ENCODE results near the gene CCDC3.

Gene CCDC3

DNA sequence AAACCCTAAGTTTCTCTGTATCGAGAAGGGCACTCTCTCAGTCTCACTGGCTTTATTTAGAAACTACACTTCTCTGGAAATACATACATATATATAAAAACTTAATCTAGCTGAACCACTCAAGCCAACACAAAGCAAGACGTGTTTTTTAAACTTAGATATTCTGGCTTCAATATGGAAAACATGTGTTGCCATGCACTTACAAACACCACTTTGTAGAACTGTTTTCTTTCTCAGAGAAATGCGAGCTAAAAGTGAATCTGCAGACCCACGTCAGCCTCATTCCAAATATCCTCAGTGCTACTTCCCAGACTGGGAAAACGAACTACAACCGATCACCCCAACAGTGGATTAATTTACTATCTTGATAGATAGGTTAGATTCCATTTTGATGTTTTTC, 1.7 kb downstream of the CCDC3 start:
- DNase-seq = no peak

DNA sequence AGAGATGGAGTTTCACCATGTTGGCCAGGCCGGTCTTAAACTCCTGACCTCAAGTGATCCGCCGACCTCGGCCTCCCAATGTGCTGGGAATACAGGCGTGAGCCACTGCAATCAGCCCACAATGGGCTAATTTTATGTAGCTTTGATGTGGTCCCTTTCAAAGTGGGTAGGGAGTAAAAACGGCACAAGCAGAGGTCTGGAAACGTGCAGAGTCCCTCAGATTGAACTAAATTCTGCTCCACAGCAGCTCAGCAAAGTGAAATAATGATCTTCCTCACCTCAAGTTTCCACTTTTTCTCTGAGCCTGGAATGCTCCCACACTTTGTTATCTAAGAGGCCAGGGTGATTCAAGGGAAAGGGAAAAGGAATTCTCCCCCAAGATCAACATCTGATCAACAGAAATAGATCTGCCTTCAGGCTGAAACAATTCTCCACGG, 6.1 kb downstream of the CCDC3 start:
- DNase-seq = no peak

DNA sequence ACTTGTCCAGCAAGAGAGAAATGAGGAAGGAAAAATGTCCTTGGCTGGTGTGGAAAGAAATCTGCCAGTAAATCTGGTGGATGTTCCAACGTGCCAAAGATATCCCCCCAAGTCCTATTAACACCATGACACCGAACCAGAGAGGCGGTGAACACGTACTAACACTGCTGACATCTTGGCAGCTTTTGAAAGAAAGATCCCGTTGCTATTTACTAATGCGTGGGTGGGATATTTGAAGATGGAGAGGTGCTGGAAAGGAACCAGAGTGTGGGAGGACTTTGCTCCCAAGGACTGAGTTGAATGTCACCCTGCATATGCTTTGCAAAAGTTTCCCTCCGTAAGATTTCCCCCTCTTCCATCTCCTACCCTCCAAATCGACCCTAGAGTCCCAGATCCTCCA, 7.9 kb downstream of the CCDC3 start:
- no peak for DNase-seq

DNA sequence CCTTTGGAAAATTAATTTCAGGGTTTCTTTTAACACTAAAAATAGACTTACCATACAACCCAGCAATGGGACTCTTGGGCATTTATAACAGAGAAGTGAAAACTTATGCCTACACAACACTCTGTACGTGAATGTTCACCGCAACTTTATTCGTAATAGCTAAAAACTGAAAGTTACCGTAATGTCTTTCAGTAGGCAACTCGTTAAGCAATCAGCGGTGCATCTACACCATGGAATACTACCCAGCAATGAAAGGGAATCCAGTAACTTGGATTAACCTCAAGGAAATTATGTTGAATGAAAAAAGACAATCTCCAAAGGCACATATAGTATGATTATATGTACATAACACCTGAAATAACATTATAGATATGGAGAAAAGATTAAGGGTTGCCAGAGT, 16.2 kb downstream of the CCDC3 start:
- DNase-seq = no peak

DNA sequence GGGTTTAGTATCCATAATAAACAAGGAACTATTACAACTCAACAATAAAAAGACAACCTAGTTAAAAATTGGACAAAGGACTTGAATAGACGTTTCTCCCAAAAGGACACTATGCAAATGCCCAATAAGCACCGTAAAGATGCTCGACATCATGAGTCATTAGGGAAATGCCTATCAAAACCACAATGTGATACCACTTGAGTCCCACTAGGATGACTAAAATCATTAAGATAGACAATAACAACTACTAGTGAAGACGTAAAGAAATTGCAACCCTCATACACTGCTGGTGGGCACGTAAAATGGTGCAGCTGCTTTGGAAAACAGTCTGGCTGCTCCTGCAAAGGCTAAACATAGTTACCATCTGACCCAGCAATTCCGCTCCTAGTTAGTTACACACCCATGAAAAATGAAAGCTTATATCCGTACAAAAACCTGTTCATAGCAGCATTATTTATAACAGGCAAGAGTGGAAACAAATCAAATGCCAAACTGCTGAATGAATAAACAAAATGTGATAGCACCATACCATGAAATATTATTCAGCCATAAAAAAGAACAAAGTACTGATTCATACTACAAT, 17.3 kb downstream of the CCDC3 start:
- no peak for DNase-seq

DNA sequence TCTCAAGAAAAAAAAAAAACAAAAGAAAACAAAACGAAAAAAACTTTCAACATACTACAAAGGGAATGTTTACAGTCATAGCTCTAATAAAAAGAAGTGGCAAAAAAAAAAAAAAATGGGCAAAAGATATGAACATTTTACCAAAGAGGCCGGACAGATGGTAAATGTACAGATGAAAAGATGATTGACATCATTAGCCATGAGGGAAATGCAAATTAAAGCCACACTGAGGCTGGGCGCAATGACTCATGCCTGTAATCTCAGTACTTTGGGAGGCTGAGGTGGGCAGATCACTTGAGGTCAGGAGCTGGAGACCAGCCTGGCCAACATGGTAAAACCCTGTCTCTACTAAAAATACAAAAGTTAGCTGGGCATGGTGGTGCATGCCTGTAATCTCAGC, 17.9 kb downstream of the CCDC3 start:
- DNase-seq = peak; percentile 26

DNA sequence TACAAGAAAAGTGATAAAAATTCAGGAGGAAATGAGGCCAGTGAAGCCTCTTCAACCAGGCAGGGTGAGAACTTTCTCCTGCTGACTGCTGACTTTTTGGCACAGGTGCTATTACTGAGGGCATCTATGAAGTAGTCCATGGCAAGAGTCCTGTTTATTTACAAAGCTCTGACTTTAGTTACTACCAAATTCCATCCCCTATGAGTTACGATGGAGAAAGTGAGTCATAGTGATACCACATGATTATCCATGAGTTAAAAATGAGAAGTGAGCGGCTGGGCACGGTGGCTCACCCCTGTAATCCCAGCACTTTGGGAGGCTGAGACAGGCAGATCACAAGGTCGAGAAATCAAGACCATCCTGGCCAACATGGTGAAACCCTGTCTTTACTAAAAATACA, 19.9 kb downstream of the CCDC3 start:
- DNase-seq = peak; percentile 32

DNA sequence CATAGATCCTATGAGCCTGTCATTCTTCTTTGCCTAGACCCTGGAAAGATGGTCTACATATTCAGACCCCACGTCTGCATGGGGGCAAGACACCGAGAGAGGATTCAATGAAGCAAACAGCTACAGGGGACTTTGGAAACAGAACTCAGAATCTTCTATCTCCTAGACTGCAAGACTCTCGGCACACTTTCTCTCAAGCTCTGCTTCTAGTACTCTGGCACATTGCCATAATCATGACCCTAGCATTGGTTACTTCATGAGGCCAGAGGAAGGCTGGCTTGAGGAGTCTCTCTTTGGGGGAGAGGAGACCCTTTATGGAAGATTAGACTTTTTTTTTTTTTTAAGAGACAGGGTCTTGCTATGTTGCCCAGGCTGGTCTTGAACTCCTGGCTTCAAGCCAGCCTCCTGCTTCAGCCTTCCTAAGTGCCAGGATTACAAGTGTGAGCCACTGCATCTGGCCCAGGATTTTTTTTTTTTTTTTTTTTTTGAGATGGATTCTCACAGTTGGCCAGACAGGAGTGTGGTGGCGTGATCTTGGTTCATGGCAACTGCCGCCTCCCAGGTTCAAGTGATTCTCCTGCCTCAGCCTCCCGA, 20.7 kb downstream of the CCDC3 start:
- DNase-seq = peak; percentile 36

DNA sequence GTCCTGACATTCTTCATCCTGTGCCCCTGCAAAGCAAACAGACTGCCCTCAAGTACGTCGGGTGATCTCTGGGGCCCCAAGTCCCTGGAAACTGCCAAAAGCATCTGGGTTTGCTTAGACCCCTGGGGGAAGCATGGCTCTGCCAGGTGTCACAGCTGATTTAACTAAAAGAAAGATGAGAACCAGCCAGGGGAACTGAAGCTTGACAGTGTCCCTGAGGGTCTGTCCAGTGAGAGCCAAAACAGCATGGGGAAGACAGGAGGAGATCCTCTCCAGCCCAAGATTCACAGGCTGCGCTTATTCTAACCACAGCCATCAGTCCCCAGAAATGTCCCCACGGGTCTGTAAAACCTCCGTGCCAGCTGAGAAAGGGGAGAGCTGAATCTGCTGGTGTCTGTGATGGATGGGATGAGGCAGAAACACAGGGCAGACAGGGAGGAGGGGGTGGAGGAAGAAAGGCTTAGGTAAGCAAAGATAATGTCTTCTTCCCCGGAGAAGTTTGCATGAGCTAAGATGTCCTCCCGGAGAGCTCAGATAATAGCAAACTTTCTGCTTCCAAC, 21.3 kb downstream of the CCDC3 start:
- DNase-seq = peak; percentile 53

DNA sequence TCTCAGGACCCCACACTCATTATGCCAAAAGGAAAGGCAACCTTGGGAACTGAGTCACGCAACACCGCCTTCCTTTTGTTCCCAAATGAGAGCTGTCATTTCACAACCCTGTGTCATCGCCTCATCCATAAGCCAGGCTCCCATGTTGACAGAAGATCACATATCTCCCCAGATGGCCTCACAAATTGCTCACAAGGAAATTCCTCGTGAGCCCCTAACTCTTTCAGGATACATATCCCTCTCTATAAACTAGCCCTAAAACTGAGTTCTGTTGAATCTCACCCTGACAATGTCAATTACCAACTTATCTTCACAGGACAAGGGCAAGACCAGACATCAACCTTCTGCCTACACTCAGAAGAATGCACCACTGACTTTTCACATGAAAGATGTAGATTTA, 22.6 kb downstream of the CCDC3 start:
- DNase-seq = no peak

DNA sequence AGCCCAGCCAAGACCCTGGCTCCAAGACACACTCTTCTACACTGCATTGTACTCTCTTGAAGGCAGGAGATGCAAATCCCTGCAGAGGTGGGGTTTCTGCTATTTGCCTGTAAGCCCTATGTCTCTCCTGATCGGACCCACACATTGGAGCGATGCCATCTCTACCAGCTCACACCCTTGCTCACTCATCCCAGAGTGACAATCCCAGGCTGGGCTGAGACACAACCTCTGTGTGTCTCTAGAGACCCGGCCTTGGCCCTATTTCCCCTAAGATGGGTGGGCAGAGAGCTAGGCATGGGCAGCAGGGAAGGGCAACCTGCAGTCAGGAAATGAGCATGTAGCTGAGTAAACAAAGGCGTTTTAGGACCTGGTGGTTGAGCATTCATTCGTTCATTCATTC, 25.6 kb downstream of the CCDC3 start:
- DNase-seq = no peak

DNA sequence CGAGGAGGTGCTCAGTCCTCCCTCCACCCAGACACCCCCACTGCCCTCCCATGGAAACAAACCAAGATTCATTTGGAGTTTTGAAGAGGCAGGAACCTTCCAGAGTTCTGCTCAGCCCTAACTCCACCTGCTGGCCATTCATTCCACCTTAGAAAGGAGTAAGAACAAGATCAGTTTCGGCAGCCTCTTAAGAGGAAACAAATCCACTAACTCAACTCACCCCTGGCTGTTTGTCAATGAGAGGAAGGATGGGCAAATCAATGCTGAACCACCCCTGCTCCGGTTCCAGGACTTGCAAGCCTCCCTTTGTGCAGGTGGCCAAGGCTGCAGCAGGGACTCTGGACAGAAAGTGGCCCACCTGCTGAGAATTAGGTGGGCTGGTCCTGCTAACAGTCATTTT, 26.2 kb downstream of the CCDC3 start:
- peak; percentile 49 for DNase-seq

DNA sequence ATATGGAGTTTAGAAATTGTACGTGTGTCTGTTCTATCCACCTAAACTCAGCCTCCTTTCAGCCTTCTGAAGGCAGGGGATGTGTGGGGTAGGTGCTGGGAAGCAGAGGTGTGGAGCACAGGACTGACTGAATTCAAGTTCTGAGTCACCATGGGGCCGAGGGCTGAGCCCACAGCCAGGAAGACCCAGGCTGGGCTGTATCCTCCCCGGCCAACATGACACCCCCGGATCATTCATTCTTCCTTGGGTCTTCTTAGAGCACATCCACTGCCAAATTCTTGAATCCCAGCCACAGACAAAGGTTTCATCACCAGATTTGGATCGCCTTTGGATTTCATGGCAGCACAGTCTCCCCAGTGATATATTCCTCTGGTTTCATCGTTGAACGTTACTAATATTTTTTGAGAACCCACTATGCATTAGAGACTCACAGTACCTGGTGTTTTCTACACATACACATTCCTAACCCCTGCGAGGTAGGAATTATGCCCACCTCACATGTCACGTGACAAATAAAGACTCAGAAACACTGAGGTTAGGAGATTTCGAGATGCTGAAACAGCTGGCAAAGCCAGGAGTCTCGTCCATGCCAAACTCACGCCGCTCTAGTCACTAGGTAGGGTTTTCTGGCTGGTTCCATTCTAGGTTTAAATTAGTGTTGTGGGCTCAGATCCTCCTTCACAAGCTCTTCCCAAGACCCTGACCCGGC, 26.9 kb downstream of the CCDC3 start:
- DNase-seq = no peak

DNA sequence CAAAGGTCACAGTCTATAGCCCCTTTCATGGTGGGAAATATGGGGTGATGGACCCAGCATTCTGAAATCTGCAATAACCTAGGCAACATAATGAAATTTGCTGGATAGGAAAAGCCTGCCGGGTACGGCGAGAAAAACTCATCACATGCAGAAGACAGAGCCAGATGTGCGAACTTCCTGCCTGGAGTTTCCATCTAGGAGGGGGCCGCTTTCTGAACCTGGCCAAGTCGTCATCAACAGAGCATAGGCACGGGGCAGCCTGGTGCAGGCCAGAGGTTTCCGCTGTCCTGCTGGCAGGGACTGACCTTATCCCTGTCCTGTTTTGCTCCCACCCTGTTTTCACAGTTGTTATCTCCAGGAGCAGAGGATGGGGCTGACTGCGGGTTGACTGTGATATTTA, 27.4 kb downstream of the CCDC3 start:
- DNase-seq = no peak

DNA sequence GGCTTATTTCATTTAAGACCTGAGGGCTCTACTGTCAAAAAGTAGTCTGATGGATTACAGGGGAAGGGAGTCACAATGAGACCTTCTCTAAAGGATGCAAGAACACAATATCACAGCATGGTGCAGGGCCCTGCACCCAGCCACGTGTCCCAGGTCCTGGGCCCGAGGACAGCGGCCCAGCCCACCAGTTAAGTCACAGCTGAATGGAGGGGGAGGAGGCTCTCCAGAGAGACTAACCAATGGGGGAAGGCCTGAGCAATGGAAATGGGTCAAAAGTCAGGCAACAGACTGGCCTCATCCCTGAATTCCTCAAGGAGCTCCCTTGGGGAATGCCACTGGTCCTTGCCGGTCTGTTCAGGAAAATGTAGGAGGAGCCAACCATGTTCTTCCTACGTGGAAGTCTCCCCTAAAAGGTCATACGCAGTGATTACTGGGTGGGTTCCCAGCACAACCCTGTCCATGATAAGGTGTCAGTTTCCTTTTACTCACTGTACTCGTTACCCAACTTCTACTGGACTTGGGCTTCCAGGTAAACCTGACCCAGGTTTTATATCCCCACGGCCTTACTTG, 28.3 kb downstream of the CCDC3 start:
- DNase-seq = no peak

DNA sequence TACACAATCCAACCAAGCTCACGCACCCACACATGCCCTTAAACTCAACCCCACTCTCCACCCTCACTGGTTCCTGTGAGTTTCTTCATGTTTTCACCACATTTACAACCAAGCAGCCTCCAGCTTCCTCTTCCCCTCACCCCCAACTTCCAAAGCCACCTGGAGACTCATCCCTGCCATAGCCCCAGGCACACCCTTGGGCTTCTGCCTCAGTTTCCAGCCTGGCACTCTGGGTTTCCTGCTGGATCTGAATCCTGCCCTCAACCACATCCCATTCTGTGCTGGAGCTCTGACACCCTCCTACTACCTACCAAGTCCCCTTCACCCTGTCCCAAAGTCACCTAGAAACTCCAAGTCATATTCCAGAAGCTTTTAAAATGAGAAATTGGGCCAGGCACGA, 29.4 kb downstream of the CCDC3 start:
- DNase-seq = peak; percentile 21

DNA sequence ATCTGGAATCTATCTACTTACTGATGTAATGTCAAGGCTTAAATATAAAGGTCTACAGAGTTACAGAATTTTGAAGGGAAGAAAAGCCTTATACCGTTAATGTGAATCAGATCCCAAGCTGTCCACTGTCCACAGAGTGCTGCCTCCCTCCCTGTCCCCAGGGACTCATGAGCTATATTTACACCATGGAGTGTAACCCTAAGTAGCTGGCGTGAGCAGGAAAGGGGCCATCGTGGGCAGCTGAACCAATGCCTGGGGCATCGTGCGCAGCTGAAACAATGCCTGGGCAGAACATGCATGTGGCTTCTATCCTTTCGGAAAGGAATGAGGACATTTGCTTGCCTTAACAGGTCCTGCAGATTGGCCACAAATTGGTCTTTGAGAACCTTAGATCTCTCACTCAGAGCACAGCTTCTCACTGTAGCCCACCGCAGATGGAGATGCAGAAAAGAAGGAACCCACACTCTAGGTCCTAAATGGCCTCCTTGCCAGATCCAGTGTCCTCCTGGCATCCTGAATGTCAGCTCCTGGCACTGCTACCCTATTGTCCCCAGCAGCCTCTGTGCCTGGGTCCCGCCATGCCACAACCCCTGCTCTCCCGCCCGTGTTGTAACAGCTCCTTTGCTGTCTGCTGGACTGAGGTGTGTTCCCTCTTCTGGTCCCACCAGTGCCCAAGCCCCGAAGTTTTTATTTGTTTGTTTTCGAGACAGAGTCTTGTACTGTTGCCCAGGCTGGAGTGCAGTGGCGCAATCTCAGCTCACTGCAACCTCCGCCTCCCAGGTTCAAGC, 30.3 kb downstream of the CCDC3 start:
- no peak for DNase-seq

DNA sequence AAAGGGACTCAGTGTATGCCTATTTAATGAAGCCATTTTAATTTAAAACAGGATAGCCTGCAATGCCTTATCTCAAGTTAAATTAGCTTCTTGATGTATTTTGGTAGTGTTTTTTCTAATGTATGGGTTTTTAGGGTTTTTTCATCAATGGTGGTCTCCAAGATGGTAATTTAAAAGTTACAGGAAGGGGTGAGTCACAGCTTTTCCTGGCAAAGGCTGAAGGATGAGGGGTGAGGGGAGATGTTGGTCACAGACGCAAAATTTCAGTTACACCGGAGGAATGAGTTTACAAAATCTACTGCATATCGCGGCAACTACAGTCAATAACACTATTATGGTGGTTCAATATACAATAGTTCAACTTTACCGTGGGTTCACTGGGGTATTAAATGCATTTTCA, 31.6 kb downstream of the CCDC3 start:
- peak; percentile 72 for DNase-seq

DNA sequence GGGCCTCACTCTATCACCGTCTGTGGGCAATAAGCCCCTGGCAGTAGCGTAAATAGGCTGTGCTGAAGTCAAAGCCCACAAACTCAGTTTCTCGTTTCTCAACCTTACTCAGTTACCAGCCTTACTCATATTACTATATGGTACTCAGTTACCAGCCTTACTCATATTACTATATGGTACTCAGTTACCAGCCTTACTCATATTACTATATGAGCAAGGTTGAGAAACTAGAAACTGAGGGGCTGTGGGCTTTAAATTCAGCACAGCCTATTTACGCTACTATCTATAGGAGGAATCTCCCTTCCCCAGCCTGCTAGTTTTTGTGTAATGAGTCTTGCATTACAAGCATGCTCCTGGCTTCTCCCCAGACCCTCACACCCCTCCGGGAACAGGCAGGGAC, 35.4 kb downstream of the CCDC3 start:
- no peak for DNase-seq

DNA sequence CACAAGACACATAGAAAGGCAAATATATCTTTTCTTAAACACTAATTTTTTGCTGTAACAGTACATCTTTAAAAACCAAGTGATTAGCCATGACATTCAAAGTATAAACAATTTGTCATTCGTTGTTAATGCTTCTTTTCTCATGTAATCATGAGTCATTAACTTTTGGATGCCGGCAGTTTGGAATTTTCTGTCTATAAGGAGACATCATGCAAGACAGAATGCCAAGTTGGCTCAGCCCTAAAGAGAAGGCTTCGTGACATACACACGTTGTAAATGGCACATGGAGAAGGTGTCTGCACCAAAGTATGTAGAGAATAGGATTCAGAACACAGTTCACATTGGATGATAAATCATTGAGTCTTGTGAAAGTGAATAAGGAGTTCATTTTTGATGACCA, 35.9 kb downstream of the CCDC3 start:
- no peak for DNase-seq

DNA sequence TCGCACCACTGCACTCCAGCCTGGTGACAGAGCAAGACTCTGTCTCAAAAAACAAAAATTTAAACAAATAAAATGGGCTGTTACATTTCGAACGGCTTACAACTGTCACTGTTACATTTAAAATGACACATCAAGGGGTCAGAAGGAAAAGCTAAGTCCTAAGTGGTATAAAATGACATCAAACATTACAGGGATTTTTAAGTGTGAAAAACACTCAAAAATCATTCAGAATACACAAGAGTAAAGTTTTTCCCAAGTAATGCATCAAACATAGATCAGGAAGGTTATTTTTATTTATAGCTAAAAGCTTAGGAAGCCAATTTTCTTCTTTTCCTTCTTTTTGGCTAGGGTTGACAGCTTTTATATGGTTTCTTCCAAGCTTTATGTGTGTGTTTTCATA, 39.0 kb downstream of the CCDC3 start:
- DNase-seq = no peak

DNA sequence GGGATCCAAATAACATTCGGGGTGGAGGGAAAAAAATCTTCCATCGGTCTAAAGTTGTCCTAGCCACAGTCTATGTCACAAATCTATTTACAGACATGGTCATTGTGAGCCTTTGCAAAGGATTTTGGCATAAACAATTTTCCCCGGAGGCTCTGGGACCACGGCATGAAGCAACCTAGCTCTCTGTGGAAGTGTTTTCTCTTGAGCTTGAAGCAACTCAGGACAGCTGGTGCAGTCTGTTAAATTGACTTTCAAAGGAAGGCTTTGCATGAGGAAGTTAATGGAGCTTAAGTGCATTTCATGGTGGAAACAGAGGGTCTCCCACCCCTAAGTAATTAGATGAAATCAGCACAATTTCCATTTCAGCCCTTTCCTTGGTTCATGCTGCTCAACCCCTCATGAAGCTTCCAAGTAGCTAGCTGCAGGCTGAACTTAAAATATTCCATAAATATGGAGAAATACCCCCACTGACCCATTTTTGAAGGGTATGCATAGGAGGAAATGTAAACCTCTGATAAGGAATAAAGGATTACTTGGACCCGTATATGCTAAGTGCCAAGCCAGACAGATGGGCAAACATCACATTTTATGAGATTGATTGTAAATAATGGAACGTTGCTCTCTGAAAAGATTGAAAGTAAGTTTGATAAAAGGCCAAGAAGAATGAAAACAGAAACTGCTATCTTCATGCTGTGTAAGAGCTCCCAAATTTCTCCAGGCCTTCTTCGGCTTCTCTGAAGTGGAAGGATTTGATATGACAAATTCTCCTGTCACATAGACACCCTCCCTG, 39.9 kb downstream of the CCDC3 start:
- no peak for DNase-seq

All from hematopoietic multipotent progenitor cell treated with erythropoietin and hydrocortisone succinate and interleukin-3 and kit ligand, for 4 days (in vitro differentiated cells).